ENCODE results near the gene IL27RA. TPM values are rescaled to one million over a fixed set of nuclear protein-coding genes. Genes with fewer than 3 reads are reported as not detected.

Gene IL27RA
- total RNA-seq, 1 experiment from 2014 or later, result 7.0 TPM

DNA sequence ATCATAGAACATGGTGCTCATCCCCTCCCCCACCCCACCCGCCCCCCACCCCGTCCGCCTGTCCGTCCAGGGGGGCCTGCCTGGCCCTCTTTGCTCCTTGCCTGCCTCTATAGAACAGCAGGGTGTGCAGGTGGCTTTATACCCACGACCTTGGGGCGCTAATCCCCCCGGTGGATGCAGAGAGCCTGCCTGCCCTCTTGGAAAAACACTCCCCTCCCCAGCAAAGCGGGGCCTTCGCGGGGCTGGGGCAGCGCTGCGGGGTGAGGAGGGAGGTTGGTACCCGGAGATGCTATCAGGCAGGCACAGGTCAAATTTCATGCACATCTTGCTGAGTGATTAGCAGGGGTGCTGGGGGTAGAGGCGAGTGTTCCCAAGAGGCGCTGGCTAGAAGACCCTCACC lies 47.4 kb upstream of the IL27RA start:
- CTCF ChIA-PET, result no interaction called here
- BruUV-seq (replicated peaks), result no TSS peak
- intact Hi-C loops (cut with micrococcal nuclease; ENCODE audit: unreplicated experiment), result no loop called here
- DNase-seq, result no peak
- H3K27ac Mint-ChIP-seq (ENCODE audit: unreplicated experiment), result no peak overlapping the region
- peaks cover 5% of the 10 kb centered on the region for H3K36me3 Mint-ChIP-seq (ENCODE audit: insufficient read depth, unreplicated experiment)
- H3K27me3 Mint-ChIP-seq (ENCODE audit: unreplicated experiment), result no peaks in the 10 kb centered on the region
- H3K4me3 Mint-ChIP-seq (ENCODE audit: low read depth, unreplicated experiment), result no peak overlapping the region
- TF ChIP-seq, protein P1, sequence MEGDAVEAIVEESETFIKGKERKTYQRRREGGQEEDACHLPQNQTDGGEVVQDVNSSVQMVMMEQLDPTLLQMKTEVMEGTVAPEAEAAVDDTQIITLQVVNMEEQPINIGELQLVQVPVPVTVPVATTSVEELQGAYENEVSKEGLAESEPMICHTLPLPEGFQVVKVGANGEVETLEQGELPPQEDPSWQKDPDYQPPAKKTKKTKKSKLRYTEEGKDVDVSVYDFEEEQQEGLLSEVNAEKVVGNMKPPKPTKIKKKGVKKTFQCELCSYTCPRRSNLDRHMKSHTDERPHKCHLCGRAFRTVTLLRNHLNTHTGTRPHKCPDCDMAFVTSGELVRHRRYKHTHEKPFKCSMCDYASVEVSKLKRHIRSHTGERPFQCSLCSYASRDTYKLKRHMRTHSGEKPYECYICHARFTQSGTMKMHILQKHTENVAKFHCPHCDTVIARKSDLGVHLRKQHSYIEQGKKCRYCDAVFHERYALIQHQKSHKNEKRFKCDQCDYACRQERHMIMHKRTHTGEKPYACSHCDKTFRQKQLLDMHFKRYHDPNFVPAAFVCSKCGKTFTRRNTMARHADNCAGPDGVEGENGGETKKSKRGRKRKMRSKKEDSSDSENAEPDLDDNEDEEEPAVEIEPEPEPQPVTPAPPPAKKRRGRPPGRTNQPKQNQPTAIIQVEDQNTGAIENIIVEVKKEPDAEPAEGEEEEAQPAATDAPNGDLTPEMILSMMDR (IDR thresholded peaks at IDR 0.05; ENCODE audit: unreplicated experiment), result no peak
- no peaks in the 10 kb centered on the region for H3K9me3 Mint-ChIP-seq (ENCODE audit: low read depth, unreplicated experiment)
- H3K4me1 Mint-ChIP-seq (ENCODE audit: low read depth, unreplicated experiment), result no peaks in the 10 kb centered on the region

DNA sequence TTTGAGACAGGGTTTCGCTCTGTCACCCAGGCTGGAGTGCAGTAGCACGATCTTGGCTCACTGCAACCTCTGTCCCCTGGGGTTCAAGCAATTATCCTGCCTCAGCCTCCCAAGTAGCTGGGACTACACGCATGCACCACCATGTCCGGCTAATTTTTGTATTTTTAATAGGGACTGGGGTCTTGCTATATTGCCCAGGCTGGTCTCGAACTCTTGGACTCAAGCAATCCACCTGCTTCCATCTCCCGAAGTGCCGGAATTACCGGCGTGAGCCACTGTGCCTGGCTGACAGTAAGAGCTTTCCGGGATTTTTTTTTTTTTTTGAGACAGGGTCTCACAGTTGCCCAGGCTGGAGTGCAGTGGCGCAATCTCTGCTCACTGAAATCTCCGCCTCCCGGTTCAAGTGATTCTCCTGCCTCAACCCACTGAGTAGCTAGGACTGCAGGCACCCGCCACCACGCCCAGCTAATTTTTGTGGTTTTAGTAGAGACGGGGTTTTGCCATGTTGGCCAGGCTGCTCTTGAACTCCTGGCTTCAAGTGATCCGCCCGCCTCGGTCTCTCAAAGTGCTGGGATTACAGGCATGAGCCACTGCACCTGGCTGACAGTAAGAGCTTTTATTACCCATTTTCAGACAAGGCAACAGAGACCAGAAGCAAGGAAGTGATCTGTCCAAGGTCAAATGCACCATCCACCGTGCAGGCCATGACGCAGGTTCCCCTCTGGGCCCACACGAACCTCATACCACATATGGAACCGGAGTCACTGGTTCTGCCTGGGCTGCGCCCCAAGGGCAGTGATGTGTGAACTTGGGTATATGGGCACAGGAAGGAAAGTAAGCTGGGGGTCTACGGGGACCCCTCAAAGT lies 46.5 kb upstream of the IL27RA start:
- no peak overlapping the region for H3K27ac Mint-ChIP-seq (ENCODE audit: unreplicated experiment)
- CTCF ChIA-PET, result no interaction called here

DNA sequence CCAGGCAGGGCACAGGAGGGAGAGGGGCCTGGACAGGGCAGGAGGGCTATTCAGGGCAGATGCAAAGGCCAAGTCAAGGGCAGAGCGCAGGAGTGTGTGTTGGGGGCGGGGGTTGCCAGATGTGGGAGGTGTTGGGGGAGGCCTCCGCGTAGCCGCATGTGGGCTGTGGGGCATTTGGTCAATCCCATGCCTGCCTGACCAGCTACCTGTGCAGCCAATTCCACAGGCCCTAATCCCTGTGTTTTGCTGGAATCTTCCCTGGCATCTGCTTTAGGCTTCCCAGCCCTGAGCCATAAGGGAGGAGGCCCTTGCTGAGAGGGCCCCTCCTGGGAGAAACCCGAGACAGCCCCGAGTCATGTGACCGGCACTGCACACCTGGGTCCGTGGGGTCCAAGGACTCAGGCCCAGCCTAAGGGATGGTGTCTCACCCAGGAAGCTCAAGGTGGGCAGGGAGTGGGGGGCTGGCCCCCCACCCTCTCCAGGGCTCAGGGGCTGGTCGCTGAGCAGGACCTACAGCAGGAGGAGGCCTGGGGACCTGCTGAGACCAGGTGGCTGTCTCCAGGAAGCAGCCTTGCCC lies 45.7 kb upstream of the IL27RA start:
- Mint-ChIP-seq H3K4me1 (ENCODE audit: low read depth, unreplicated experiment) (no peaks in the 10 kb centered on the region), H3K27ac (ENCODE audit: unreplicated experiment) (no peak overlapping the region), H3K36me3 (ENCODE audit: insufficient read depth, unreplicated experiment) (peaks cover 16% of the 10 kb centered on the region), H3K9me3 (ENCODE audit: low read depth, unreplicated experiment) (no peaks in the 10 kb centered on the region), H3K4me3 (ENCODE audit: low read depth, unreplicated experiment) (no peak overlapping the region), H3K27me3 (ENCODE audit: unreplicated experiment) (no peaks in the 10 kb centered on the region)
- BruUV-seq (replicated peaks), result no TSS peak
- DNase-seq, result no peak
- intact Hi-C loops (cut with micrococcal nuclease; ENCODE audit: unreplicated experiment), result no loop called here
- CTCF ChIA-PET, result no interaction called here
- TF ChIP-seq, protein P1 (IDR thresholded peaks at IDR 0.05; ENCODE audit: unreplicated experiment), result no peak

More for the DNA sequence above, 46.5 kb upstream of the IL27RA start:
- Mint-ChIP-seq H3K27me3 (ENCODE audit: unreplicated experiment) (no peaks in the 10 kb centered on the region), H3K36me3 (ENCODE audit: insufficient read depth, unreplicated experiment) (peaks cover 14% of the 10 kb centered on the region), H3K9me3 (ENCODE audit: low read depth, unreplicated experiment) (no peaks in the 10 kb centered on the region), H3K4me1 (ENCODE audit: low read depth, unreplicated experiment) (no peaks in the 10 kb centered on the region), H3K4me3 (ENCODE audit: low read depth, unreplicated experiment) (no peak overlapping the region)
- TF ChIP-seq, protein P1 (IDR thresholded peaks at IDR 0.05; ENCODE audit: unreplicated experiment), result no peak
- intact Hi-C loops (cut with micrococcal nuclease; ENCODE audit: unreplicated experiment), result no loop called here
- BruUV-seq (replicated peaks), result no TSS peak
- DNase-seq, result no peak

DNA sequence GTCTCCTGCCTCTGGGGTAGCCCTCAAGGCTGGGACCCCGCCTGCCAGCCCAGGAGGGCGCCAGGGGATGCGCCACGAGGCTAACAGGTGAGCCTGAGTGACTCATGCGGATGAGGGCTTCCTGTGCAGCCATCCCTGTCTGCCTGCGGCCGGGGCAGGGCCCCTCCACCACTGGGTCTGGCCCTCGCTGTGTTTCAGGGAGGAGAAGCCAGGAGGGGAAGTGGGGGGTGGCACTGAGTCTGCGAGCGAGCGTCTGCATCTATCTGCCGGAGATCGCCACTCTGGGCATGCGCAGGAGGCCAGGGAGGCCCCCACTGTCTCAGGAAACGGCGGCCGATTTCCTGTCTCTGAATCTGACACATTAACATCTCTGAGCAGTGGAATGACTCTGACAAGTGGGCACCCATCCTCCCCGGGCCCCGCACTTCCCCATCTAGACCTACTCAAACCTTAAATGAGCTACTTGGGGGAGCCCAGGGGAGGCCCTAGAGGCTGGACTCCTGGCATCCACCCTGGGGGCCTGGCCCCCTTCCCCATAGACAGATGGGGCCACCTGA lies 45.1 kb upstream of the IL27RA start:
- intact Hi-C loops (cut with micrococcal nuclease; ENCODE audit: unreplicated experiment), result no loop called here
- BruUV-seq (replicated peaks), result no TSS peak
- H3K4me1 Mint-ChIP-seq (ENCODE audit: low read depth, unreplicated experiment), result no peaks in the 10 kb centered on the region
- TF ChIP-seq, protein P1 (IDR thresholded peaks at IDR 0.05; ENCODE audit: unreplicated experiment), result no peak
- H3K9me3 Mint-ChIP-seq (ENCODE audit: low read depth, unreplicated experiment), result no peaks in the 10 kb centered on the region
- no peak for DNase-seq
- H3K27ac Mint-ChIP-seq (ENCODE audit: unreplicated experiment), result no peak overlapping the region
- no peak overlapping the region for H3K4me3 Mint-ChIP-seq (ENCODE audit: low read depth, unreplicated experiment)
- H3K36me3 Mint-ChIP-seq (ENCODE audit: insufficient read depth, unreplicated experiment), result peaks cover 16% of the 10 kb centered on the region
- no peaks in the 10 kb centered on the region for H3K27me3 Mint-ChIP-seq (ENCODE audit: unreplicated experiment)
- CTCF ChIA-PET, result no interaction called here

Measured in Calu3 (cell line).